IMR-90 (cell line): ENCODE results near the gene GSG1L. TPM values are rescaled to one million over a fixed set of nuclear protein-coding genes. Genes with fewer than 3 reads are reported as not detected.

Source experiments
- ATAC-seq: fragments of 200-7000 bp; cut with Tn5 transposase; 2 replicates; pipeline ENCODE4 v1.9.1; 2020; ENCODE audit warnings: low read depth, mild to moderate bottlenecking, moderate library complexity
- BruUV-seq: library from RNA; stranded (reverse); fragments of 400-500 nt; replicated peaks from 2 replicates; lab custom pipeline; 2021; lab: Mats Ljungman, UMichigan
- CTCF ChIA-PET: fragments of 300-600 bp; formaldehyde crosslinking; extraction: SDS; loops from one replicate; lab custom pipeline; 2021; ENCODE audit warnings: antibody characterized with exemption; lab: Yijun Ruan, JAX
- POLR2A ChIA-PET: fragments of 300-600 bp; sonication (Branson Sonifier 250); formaldehyde crosslinking; loops from one replicate; lab custom pipeline; 2022; ENCODE audit warnings: antibody characterized with exemption; ENCODE audit not compliant: unreplicated experiment; lab: Charles Lee
- DNase-seq: peaks from one replicate; pipeline ENCODE4 v3.0.0; 2013
- H2AFZ ChIP-seq: replicated peaks from 2 replicates; pipeline ENCODE3; 2013; ENCODE audit warnings: low read length, mild to moderate bottlenecking; ENCODE audit not compliant: poor library complexity
- H2AK5ac ChIP-seq: 2 replicates; pipeline ENCODE4 v1.6.1; 2013; ENCODE audit warnings: low read depth, low read length, inconsistent platforms
- H2AK9ac ChIP-seq: replicated peaks from 2 replicates; pipeline ENCODE3; 2013; ENCODE audit warnings: mild to moderate bottlenecking, low read depth, low read length, moderate library complexity; ENCODE audit not compliant: poor library complexity
- H2BK120ac ChIP-seq: 2 replicates; pipeline ENCODE4 v1.6.1; 2013; ENCODE audit warnings: low read depth, low read length, inconsistent platforms
- H2BK15ac ChIP-seq: 3 replicates; pipeline ENCODE4 v1.6.1; 2013; ENCODE audit warnings: low read depth, low read length, inconsistent platforms
- H2BK20ac ChIP-seq: 2 replicates; pipeline ENCODE4 v1.6.1; 2013; ENCODE audit warnings: low read depth, mild to moderate bottlenecking, inconsistent platforms, low read length, moderate library complexity
- H2BK5ac ChIP-seq: 2 replicates; pipeline ENCODE4 v1.6.1; 2013; ENCODE audit warnings: mild to moderate bottlenecking, low read depth, low read length, inconsistent platforms; ENCODE audit not compliant: poor library complexity, severe bottlenecking
- H3K14ac ChIP-seq: replicated peaks from 2 replicates; pipeline ENCODE4 v1.6.1; 2013; ENCODE audit warnings: low read depth, low read length, inconsistent platforms
- H3K18ac ChIP-seq: 2 replicates; pipeline ENCODE4 v1.6.1; 2013; ENCODE audit warnings: low read depth, low read length, control low read depth
- H3K23ac ChIP-seq: 2 replicates; pipeline ENCODE4 v1.6.1; 2013; ENCODE audit warnings: low read depth, low read length, inconsistent platforms
- H3K27ac ChIP-seq: 2 replicates; pipeline ENCODE4 v1.5.1; 2013; ENCODE audit warnings: mild to moderate bottlenecking, control low read depth, low read length; ENCODE audit not compliant: insufficient read depth
- H3K27me3 ChIP-seq: 2 replicates; pipeline ENCODE4 v1.6.1; 2013; ENCODE audit warnings: low read length; ENCODE audit not compliant: control insufficient read depth, insufficient read depth
- H3K36me3 ChIP-seq: 2 replicates; pipeline ENCODE4 v1.6.1; 2013; ENCODE audit warnings: low read length, mixed read lengths; ENCODE audit not compliant: control insufficient read depth, insufficient read depth
- H3K4ac ChIP-seq: 2 replicates; pipeline ENCODE4 v1.6.1; 2013; ENCODE audit warnings: low read depth, low read length, inconsistent platforms
- H3K4me1 ChIP-seq: 2 replicates; pipeline ENCODE4 v1.6.1; 2013; ENCODE audit warnings: low read length, mixed read lengths; ENCODE audit not compliant: control insufficient read depth, insufficient read depth
- H3K4me2 ChIP-seq: 2 replicates; pipeline ENCODE4 v1.6.1; 2013; ENCODE audit warnings: low read depth, mild to moderate bottlenecking, control low read depth, low read length, moderate library complexity
- H3K4me3 ChIP-seq: 2 replicates; pipeline ENCODE4 v1.5.1; 2013; ENCODE audit warnings: low read depth, mild to moderate bottlenecking, control low read depth, low read length, moderate library complexity; ENCODE audit not compliant: insufficient read depth
- H3K56ac ChIP-seq: 2 replicates; pipeline ENCODE4 v1.6.1; 2013; ENCODE audit warnings: low read length, inconsistent platforms; ENCODE audit not compliant: insufficient read depth; ENCODE audit errors: extremely low read depth
- H3K79me1 ChIP-seq, 2 experiments: 2 replicates each; pipeline ENCODE4 v1.6.1; 2013; ENCODE audit warnings: low read length in 2 of 2, inconsistent platforms in 1 of 2, low read depth in 1 of 2
- H3K9ac ChIP-seq: 2 replicates; pipeline ENCODE4 v1.6.1; 2013; ENCODE audit warnings: low read depth, low read length, control low read depth
- H3K9me1 ChIP-seq: 2 replicates; pipeline ENCODE4 v1.6.1; 2013; ENCODE audit warnings: low read length, inconsistent platforms; ENCODE audit not compliant: insufficient read depth
- H3K9me3 ChIP-seq: 2 replicates; pipeline ENCODE4 v1.6.1; 2013; ENCODE audit warnings: low read length; ENCODE audit not compliant: control insufficient read depth, insufficient read depth
- H4K20me1 ChIP-seq: 2 replicates; pipeline ENCODE4 v1.6.1; 2013; ENCODE audit warnings: low read length, inconsistent platforms; ENCODE audit not compliant: insufficient read depth
- H4K5ac ChIP-seq: 2 replicates; pipeline ENCODE4 v1.6.1; 2013; ENCODE audit warnings: mild to moderate bottlenecking, low read depth, low read length, control low read depth
- H4K8ac ChIP-seq, 2 experiments: 2 replicates each; pipeline ENCODE4 v1.6.1; 2013; ENCODE audit warnings: low read depth in 2 of 2, low read length in 2 of 2, control low read depth in 1 of 2, inconsistent platforms in 1 of 2
- H4K91ac ChIP-seq: 2 replicates; pipeline ENCODE4 v1.6.1; 2013; ENCODE audit warnings: low read depth, low read length, inconsistent platforms; ENCODE audit not compliant: insufficient read depth
- BHLHE40 ChIP-seq: fragments of 150-350 bp; IDR thresholded peaks from 2 replicates; pipeline ENCODE4 v1.6.1; 2016; ENCODE audit warnings: mild to moderate bottlenecking, low read depth, low read length
- CEBPB ChIP-seq: IDR thresholded peaks from 2 replicates; pipeline ENCODE4 v1.6.1; 2012; ENCODE audit warnings: low read depth, low read length, improper control_type of control experiment
- MXI1 ChIP-seq: IDR thresholded peaks from 2 replicates; pipeline ENCODE4 v1.6.1; 2012; ENCODE audit warnings: low read depth, mild to moderate bottlenecking, low read length, moderate library complexity, borderline replicate concordance
- NFE2L2 ChIP-seq: fragments of 150-350 bp; IDR thresholded peaks from 2 replicates; pipeline ENCODE4 v1.6.1; 2016; ENCODE audit warnings: low read depth, mild to moderate bottlenecking, low read length
- POLR2A ChIP-seq: IDR thresholded peaks from 2 replicates; pipeline ENCODE4 v1.6.1; 2012; ENCODE audit warnings: mild to moderate bottlenecking, low read depth, low read length
- RCOR1 ChIP-seq: IDR thresholded peaks from 2 replicates; pipeline ENCODE4 v1.6.1; 2012; ENCODE audit warnings: mild to moderate bottlenecking, low read length, improper control_type of control experiment; ENCODE audit not compliant: insufficient replicate concordance
- RFX5 ChIP-seq: IDR thresholded peaks from 2 replicates; pipeline ENCODE4 v1.8.0; 2012; ENCODE audit warnings: low read depth, mild to moderate bottlenecking, low read length, moderate library complexity
- WGBS, 2 experiments: methylation state at CpG; one replicate each; pipeline versions ENCODE4 v1.1.5 to v1.1.7; 2013; ENCODE audit warnings: missing lambda C conversion rate in 2 of 2; ENCODE audit not compliant: insufficient read length in 1 of 2; ENCODE audit errors: extremely low coverage in 2 of 2; 5-methylcytosine and 5-hydroxymethylcytosine counted together
- dilution Hi-C: fragments of 300-500 bp; cut with HindIII; formaldehyde crosslinking; loops from one replicate; pipeline ENCODE4 v1.14.3; 2018; ENCODE audit warnings: low sequenced_read_pairs; ENCODE audit not compliant: unreplicated experiment
- in situ Hi-C: fragments of 300-500 bp; cut with MboI; formaldehyde crosslinking; loops from 3 replicates; pipeline ENCODE4 v1.14.3; 2019; ENCODE audit warnings: low sequenced_read_pairs, inconsistent platforms, mixed read lengths
- intact Hi-C: fragments of 100-400 bp; cut with micrococcal nuclease; formaldehyde crosslinking; loops from 2 replicates; pipeline ENCODE4 v1.10.0; 2022
- polyA plus RNA-seq, 3 experiments: library from polyadenylated mRNA; depleted of rRNA; stranded (reverse); fragments of >200 nt; gene quantifications; 2 replicates each; pipeline ENCODE4 v1.2.3, GENCODE V29; 2012; ENCODE audit warnings: low replicate concordance in 1 of 3
- total RNA-seq: library from RNA; depleted of rRNA; stranded (reverse); fragments of >200 nt; gene quantifications from 2 replicates; pipeline ENCODE4 v1.2.3, GENCODE V29; 2012
- TF ChIP-seq, protein P1 (sequence below): fragments of 150-350 bp; IDR thresholded peaks from 2 replicates; pipeline ENCODE4 v1.6.1; 2017; ENCODE audit warnings: mild to moderate bottlenecking, antibody characterized with exemption, low read length, low read depth
- TF ChIP-seq, protein P2 (sequence below): conservative IDR thresholded peaks from 2 replicates; pipeline ENCODE4 v1.5.1; 2012; ENCODE audit warnings: mild to moderate bottlenecking, low read depth, low read length, improper control_type of control experiment

GSG1L gene
- total and polyA plus RNA-seq, 2 of the 4 experiments (the other 2 are of a cell fraction): not detected

DNA sequence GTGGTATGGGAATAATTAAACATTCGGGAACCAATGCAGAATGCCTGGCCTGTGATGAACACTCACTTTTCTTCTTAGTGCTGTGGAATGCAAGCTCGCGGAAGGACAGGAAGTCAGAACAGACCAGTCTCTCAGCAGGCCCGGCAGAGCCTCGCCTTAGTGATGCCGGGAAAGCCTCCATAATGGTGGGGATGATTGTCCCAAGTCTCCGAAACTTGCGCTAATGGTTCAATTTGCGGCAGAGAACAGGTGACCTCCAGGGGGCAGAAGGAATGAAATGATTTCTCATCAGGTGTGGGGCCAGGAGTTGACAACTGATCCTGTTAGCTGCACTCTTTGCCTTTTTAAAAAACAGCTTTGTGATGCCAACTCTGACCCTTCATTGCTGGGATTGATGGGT lies 170.6 kb downstream of the GSG1L start:
- H3K14ac ChIP-seq: no peak overlapping the region
- DNase-seq (no peak), ATAC-seq (no peak)
- H4K91ac ChIP-seq: no peak overlapping the region
- 37% methylated on average over 6 of the region's 9 CpGs; no CpG with 5 or more reads in 1 of the 2 experiments for WGBS, 2 experiments
- POLR2A ChIA-PET: no interaction called here
- no peak overlapping the region for H3K4ac ChIP-seq
- H3K9ac ChIP-seq: no peak overlapping the region
- H2BK20ac ChIP-seq: no peak overlapping the region
- H3K36me3 ChIP-seq: no peaks in the 10 kb centered on the region
- H2BK5ac ChIP-seq: no peak overlapping the region
- no peak overlapping the region for H3K23ac ChIP-seq
- H3K4me1 ChIP-seq: no peaks in the 10 kb centered on the region
- no peaks in the 10 kb centered on the region for H4K20me1 ChIP-seq
- H3K56ac ChIP-seq: no peak overlapping the region
- in situ Hi-C loops (no loop called here), intact Hi-C loops (no loop called here), dilution Hi-C loops (no loop called here)
- no peak overlapping the region for H3K4me3 ChIP-seq
- no peak overlapping the region for H3K4me2 ChIP-seq
- no peaks in the 10 kb centered on the region for H3K9me1 ChIP-seq
- H2BK120ac ChIP-seq: no peak overlapping the region
- H4K8ac ChIP-seq: no peak overlapping the region
- H3K79me1 ChIP-seq: no peaks in the 10 kb centered on the region
- no peak overlapping the region for H3K27ac ChIP-seq
- H2BK15ac ChIP-seq: no peak overlapping the region
- no peak overlapping the region for H4K5ac ChIP-seq
- H3K27me3 ChIP-seq: peaks cover 7% of the 10 kb centered on the region
- H3K9me3 ChIP-seq: no peaks in the 10 kb centered on the region
- H2AK5ac ChIP-seq: no peak overlapping the region
- BruUV-seq: no TSS peak
- CTCF ChIA-PET: no interaction called here
- no peak overlapping the region for H3K18ac ChIP-seq
- H2AK9ac ChIP-seq: no peak overlapping the region
- TF ChIP-seq, protein P1, sequence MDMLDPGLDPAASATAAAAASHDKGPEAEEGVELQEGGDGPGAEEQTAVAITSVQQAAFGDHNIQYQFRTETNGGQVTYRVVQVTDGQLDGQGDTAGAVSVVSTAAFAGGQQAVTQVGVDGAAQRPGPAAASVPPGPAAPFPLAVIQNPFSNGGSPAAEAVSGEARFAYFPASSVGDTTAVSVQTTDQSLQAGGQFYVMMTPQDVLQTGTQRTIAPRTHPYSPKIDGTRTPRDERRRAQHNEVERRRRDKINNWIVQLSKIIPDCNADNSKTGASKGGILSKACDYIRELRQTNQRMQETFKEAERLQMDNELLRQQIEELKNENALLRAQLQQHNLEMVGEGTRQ: no peak
- no peak for TF ChIP-seq CEBPB
- no peak for TF ChIP-seq NFE2L2
- TF ChIP-seq BHLHE40: no peak
- TF ChIP-seq POLR2A: no peak
- TF ChIP-seq, protein P2, sequence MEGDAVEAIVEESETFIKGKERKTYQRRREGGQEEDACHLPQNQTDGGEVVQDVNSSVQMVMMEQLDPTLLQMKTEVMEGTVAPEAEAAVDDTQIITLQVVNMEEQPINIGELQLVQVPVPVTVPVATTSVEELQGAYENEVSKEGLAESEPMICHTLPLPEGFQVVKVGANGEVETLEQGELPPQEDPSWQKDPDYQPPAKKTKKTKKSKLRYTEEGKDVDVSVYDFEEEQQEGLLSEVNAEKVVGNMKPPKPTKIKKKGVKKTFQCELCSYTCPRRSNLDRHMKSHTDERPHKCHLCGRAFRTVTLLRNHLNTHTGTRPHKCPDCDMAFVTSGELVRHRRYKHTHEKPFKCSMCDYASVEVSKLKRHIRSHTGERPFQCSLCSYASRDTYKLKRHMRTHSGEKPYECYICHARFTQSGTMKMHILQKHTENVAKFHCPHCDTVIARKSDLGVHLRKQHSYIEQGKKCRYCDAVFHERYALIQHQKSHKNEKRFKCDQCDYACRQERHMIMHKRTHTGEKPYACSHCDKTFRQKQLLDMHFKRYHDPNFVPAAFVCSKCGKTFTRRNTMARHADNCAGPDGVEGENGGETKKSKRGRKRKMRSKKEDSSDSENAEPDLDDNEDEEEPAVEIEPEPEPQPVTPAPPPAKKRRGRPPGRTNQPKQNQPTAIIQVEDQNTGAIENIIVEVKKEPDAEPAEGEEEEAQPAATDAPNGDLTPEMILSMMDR: no peak
- no peak for TF ChIP-seq RFX5
- TF ChIP-seq RCOR1: no peak
- TF ChIP-seq MXI1: no peak
- peak overlapping the region; percentile 43 for H2AFZ ChIP-seq
